Activated naive CD4-positive, alpha-beta T cell treated with Interleukin-2 at 50 U/mL for 16 hours (primary cell): Measurements from ENCODE around the gene ZNF606.

Source experiments
- DNase-seq: peaks from one replicate; pipeline ENCODE4 v3.0.0-alpha.2; 2020

Gene ZNF606

GRCh38 chr19:58002384-58003173, at the start of gene ZNF606:
Gene ZNF606, minus strand, starts transcription at chr19:58002820. Its CDS starts 1,501 bp downstream, at chr19:58001319.
- peak; percentile 85 for DNase-seq

GRCh38 chr19:58052256-58052655, 49.6 kb upstream of the ZNF606 start:
- no peak for DNase-seq

GRCh38 chr19:58047672-58048071, 45.1 kb upstream of the ZNF606 start:
- no peak for DNase-seq

GRCh38 chr19:58046856-58047255, 44.2 kb upstream of the ZNF606 start:
- DNase-seq: no peak

- no peak for DNase-seq
Measured at GRCh38 chr19:58045411-58046050, 42.9 kb upstream of the ZNF606 start.

- DNase-seq: no peak
Measured at GRCh38 chr19:58044886-58045285, 42.3 kb upstream of the ZNF606 start.

- no peak for DNase-seq
Measured at GRCh38 chr19:58044391-58044790, 41.8 kb upstream of the ZNF606 start.

- DNase-seq: no peak
Measured at GRCh38 chr19:58042495-58043340, 40.1 kb upstream of the ZNF606 start.

GRCh38 chr19:58040751-58041525, 38.3 kb upstream of the ZNF606 start:
- DNase-seq: no peak

GRCh38 chr19:58038688-58039204, 36.1 kb upstream of the ZNF606 start:
- DNase-seq: no peak

GRCh38 chr19:58037927-58038687, 35.5 kb upstream of the ZNF606 start:
- DNase-seq: no peak

- DNase-seq: no peak
Measured at GRCh38 chr19:58035863-58036262, 33.2 kb upstream of the ZNF606 start.

- DNase-seq: no peak
Measured at GRCh38 chr19:58034477-58034793, 31.8 kb upstream of the ZNF606 start.

- no peak for DNase-seq
Measured at GRCh38 chr19:58033741-58034476, 31.3 kb upstream of the ZNF606 start, which contains the start of gene ZSCAN1. Gene ZSCAN1, plus strand, starts transcription at chr19:58034025. Its CDS starts 3,812 bp downstream, at chr19:58037837.

GRCh38 chr19:58024661-58025060, 22.0 kb upstream of the ZNF606 start:
- DNase-seq: no peak

- DNase-seq: no peak
Measured at GRCh38 chr19:58022283-58022660, 19.7 kb upstream of the ZNF606 start.

- DNase-seq: peak; percentile 13
Measured at GRCh38 chr19:58021541-58022282, 19.1 kb upstream of the ZNF606 start.

- DNase-seq: no peak
Measured at GRCh38 chr19:58020129-58020528, 17.5 kb upstream of the ZNF606 start.

GRCh38 chr19:58014141-58014540, 11.5 kb upstream of the ZNF606 start:
- DNase-seq: no peak

GRCh38 chr19:58010507-58010906, 7.9 kb upstream of the ZNF606 start:
- no peak for DNase-seq
